GM12874 (cell line): ENCODE measurements around the gene NOSTRIN.

Experiments used
- TF ChIP-seq, protein P1 (sequence below): IDR thresholded peaks from 2 replicates; pipeline ENCODE4 v1.5.1; 2011; ENCODE audit warnings: low read depth, mild to moderate bottlenecking, control low read depth, low read length, moderate library complexity; ENCODE audit not compliant: insufficient read depth

NOSTRIN gene

DNA sequence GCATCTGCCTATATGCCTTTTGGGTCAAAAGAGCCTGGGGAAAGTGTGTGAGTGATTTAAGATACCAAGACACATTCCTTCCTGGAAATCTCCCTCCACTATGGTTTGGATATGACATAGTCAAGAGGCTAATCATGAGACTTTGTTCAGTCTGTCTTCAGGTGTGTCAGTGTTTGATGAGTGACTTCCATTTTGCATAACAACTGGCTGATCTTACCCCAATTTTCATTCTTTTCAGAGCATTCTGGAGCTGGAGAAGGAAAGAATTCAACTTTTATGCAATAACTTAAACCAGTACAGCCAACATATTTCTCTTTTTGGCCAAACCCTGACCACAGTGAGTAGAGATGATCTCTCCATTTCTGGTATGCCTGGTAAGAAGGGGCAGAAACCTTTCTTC lies 48.4 kb downstream of the NOSTRIN start:
- TF ChIP-seq, protein P1, sequence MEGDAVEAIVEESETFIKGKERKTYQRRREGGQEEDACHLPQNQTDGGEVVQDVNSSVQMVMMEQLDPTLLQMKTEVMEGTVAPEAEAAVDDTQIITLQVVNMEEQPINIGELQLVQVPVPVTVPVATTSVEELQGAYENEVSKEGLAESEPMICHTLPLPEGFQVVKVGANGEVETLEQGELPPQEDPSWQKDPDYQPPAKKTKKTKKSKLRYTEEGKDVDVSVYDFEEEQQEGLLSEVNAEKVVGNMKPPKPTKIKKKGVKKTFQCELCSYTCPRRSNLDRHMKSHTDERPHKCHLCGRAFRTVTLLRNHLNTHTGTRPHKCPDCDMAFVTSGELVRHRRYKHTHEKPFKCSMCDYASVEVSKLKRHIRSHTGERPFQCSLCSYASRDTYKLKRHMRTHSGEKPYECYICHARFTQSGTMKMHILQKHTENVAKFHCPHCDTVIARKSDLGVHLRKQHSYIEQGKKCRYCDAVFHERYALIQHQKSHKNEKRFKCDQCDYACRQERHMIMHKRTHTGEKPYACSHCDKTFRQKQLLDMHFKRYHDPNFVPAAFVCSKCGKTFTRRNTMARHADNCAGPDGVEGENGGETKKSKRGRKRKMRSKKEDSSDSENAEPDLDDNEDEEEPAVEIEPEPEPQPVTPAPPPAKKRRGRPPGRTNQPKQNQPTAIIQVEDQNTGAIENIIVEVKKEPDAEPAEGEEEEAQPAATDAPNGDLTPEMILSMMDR, result no peak

DNA sequence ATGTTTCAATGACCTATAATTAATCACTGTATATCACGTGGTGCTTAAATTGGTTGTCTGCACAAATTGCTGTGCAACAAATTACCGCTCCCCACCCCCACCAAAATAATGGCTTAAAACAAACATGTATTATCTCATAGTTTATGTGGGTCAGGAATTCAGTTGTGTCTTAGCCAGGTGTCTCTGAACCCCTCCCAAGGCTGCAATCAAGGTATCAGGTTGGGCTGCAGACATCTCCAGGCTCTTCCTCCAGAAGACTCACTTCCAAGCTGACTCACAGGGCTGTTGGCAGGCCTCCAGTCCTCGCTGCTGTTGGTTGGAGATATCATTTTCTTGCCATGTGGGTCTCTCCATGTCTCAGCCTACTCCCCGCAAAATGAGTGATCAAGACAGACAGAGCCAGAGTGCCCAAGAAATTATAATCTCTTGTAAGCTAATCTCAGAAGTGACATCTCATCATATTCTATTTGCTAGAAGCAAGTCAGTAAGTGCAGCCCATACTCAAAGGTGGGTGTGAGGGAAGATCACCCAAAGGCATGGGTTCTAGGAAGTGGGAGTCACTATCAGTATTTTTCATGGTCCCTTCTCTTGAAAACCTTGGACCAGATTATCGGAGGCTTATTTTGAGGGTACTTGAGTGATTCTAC lies 49.4 kb downstream of the NOSTRIN start:
- TF ChIP-seq, protein P1, result no peak

DNA sequence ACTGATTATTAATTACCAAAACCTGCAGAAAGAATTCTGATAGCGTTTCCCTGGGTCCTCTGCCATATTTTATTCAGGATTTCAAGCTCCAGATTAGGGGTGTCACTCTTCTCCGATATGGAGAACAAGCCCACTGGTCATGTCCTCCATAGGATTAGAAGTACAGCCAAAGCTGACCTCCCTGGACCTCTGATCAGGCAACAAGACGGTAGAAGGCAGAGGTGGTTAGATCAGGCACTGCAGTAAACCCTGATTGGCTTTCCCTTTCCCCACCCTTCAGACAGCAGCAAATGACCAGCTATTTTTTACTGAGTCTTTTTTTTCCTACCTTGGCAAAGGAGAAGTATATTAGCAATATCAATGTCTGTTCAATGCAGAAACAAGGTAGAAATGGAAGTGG lies 50.0 kb downstream of the NOSTRIN start:
- TF ChIP-seq, protein P1, result no peak

DNA sequence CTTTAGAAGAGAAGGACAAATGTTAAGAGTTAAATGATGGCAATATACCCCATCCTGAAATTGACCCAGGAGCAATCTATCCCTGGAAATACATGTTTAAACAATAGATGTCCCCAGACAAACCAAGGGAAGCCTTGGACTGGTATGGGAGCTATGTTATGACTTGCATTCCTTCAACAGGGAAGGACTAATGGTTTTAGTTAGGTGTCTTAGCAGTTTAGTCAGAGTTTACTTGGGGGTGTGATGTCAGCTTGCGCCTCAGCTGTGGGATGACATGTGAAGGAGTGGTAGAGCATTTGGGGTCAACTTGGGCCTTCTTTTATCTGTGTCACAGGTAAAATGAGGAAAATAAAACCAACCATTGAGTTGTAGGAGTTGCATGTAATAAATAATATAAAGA lies 51.0 kb downstream of the NOSTRIN start:
- TF ChIP-seq, protein P1, result no peak

DNA sequence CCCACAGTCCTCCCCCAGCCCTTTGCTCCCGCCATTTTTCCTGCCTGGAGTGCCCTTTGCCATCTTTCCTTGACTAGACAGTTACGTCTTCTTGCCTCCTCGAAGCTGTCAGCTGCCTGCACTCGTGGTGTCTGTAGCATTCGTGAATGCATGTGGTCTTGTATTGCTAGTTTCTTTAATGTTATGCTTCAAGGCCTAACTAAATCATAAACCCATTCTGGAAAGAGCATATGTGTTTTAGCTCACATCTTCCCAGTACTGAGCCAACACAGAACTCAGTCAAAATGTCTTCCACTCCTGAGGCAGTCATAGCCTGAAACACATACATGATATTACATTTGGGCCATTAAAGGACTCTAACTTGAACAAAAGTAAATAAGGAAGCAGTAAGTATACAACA lies 52.2 kb downstream of the NOSTRIN start:
- TF ChIP-seq, protein P1, result no peak

DNA sequence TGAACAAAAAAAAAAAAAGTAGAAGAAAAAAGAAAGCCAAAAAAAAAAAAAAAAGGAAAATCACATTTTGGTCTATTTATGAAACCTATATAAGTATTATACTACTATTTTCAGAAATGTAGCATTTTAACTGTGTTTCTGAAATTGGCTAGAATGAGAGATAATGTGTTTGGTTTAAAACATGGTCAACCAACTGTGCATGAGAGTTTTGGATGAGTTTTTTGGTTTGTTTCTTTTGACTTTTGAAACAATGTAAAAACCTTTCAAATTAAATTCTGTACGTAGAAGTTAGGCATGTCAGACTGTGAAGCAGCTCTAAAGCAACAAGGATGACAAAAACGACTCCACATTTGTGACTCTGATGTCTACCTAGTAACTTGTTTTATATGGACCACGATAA lies 53.2 kb downstream of the NOSTRIN start:
- TF ChIP-seq, protein P1, result no peak

DNA sequence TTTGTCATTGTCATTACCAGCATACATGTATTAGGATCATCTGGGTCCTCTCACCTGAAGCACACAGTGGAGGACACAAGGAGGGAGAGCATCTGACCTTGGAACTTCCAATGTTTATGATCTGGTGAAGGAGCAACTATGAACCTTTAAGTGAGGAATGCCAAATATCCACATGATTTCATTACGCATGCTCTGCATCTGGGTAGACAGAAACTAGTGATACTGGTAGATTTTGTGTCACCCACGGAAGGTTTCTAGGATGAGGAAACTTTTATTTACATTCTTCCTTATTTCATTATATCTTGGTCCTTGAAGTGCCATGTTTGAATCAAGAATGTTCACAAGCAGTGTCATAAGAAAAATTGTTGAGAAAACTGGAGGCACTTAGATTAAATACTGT lies 55.7 kb downstream of the NOSTRIN start:
- TF ChIP-seq, protein P1, result no peak
